Subcutaneous abdominal adipose tissue (tissue), 5 donors: ENCODE data around the gene RO60.
A peak's percentile ranks its signal among the peaks of the same experiment; 100 is the strongest.
"Not testable (repeated sequence)": the region's sequence is repeated elsewhere in the genome, so short reads cannot be mapped to it uniquely, and the experiment has no call there.

Experiments used
- H3K27ac ChIP-seq: one replicate; pipeline ENCODE4 v1.7.0; 2013; ENCODE audit warnings: low read depth, mild to moderate bottlenecking, inconsistent platforms, low read length, moderate library complexity
- H3K27me3 ChIP-seq, 5 donors: one replicate each; pipeline ENCODE4 v1.7.0; 2013; ENCODE audit warnings: low read length in 5 of 5, inconsistent platforms in 1 of 5; ENCODE audit not compliant: control insufficient read depth in 5 of 5, insufficient read depth in 4 of 5
- H3K36me3 ChIP-seq, 5 donors: one replicate each; pipeline ENCODE4 v1.7.0; 2013; ENCODE audit warnings: low read length in 5 of 5; ENCODE audit not compliant: control insufficient read depth in 5 of 5, insufficient read depth in 5 of 5
- H3K4me1 ChIP-seq, 5 donors: one replicate each; pipeline ENCODE4 v1.7.0; 2013; ENCODE audit warnings: low read length in 5 of 5, mild to moderate bottlenecking in 3 of 5, moderate library complexity in 1 of 5; ENCODE audit not compliant: control insufficient read depth in 5 of 5, insufficient read depth in 5 of 5
- H3K4me3 ChIP-seq, 5 donors: one replicate each; pipeline ENCODE4 v1.7.0; 2013; ENCODE audit warnings: low read length in 5 of 5, low read depth in 1 of 5
- H3K9ac ChIP-seq, 5 donors: one replicate each; pipeline ENCODE4 v1.7.0; 2013; ENCODE audit warnings: low read length in 5 of 5, mild to moderate bottlenecking in 4 of 5, moderate library complexity in 3 of 5
- H3K9me3 ChIP-seq, 5 donors: one replicate each; pipeline ENCODE4 v1.7.0; 2013; ENCODE audit warnings: low read length in 5 of 5; ENCODE audit not compliant: control insufficient read depth in 5 of 5
- donor health status: healthy.
- donor health status: healthy.
- donor health status: healthy.
- donor health status: healthy.
- donor health status: healthy.

Gene RO60

GRCh38 chr1:193032643-193033427 lies 26.6 kb upstream of the RO60 start:
- not testable (repeated sequence) for H3K4me3 ChIP-seq, H3K36me3 ChIP-seq, H3K9me3 ChIP-seq, H3K27me3 ChIP-seq, H3K27ac ChIP-seq, H3K9ac ChIP-seq, H3K4me1 ChIP-seq

DNA sequence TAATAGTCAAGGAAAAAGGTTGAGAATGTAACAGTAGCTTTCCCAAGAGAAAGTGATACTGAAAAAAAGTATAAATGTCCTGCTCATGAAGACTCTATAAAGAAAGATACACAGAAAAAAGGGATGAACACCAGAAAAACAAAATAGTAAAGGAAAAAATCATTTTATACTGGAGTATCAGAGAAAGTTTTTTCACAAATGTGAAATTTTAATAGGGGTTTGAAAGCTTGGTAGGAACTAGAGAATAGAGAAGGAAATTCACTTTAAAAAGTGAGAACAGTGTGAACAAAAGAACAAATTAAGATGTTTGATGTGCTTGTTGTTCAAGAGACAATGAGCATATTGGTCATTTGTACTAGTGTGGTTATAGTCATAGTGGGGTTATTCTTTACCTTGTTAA lies 25.8 kb upstream of the RO60 start:
- H3K27me3 ChIP-seq: no peaks in the 10 kb centered on the region
- H3K36me3 ChIP-seq: no peaks in the 10 kb centered on the region
- H3K4me1 ChIP-seq: no peaks in the 10 kb centered on the region
- H3K27ac ChIP-seq: no peak overlapping the region
- no peak overlapping the region for H3K9ac ChIP-seq
- no peak overlapping the region for H3K4me3 ChIP-seq
- H3K9me3 ChIP-seq: no peaks in the 10 kb centered on the region

- no peaks in the 10 kb centered on the region for H3K9me3 ChIP-seq
- no peak overlapping the region for H3K27ac ChIP-seq
- H3K9ac ChIP-seq: no peak overlapping the region
- H3K4me1 ChIP-seq: no peaks in the 10 kb centered on the region
- H3K4me3 ChIP-seq: no peak overlapping the region
- H3K27me3 ChIP-seq: no peaks in the 10 kb centered on the region
- no peaks in the 10 kb centered on the region for H3K36me3 ChIP-seq
Observed at GRCh38 chr1:193036337-193037047, 22.9 kb upstream of the RO60 start.

- Histone ChIP-seq H3K27ac (no peak overlapping the region), H3K9ac (no peak overlapping the region), H3K9me3 (no peaks in the 10 kb centered on the region)
Observed at GRCh38 chr1:193040011-193040410, 19.4 kb upstream of the RO60 start.

DNA sequence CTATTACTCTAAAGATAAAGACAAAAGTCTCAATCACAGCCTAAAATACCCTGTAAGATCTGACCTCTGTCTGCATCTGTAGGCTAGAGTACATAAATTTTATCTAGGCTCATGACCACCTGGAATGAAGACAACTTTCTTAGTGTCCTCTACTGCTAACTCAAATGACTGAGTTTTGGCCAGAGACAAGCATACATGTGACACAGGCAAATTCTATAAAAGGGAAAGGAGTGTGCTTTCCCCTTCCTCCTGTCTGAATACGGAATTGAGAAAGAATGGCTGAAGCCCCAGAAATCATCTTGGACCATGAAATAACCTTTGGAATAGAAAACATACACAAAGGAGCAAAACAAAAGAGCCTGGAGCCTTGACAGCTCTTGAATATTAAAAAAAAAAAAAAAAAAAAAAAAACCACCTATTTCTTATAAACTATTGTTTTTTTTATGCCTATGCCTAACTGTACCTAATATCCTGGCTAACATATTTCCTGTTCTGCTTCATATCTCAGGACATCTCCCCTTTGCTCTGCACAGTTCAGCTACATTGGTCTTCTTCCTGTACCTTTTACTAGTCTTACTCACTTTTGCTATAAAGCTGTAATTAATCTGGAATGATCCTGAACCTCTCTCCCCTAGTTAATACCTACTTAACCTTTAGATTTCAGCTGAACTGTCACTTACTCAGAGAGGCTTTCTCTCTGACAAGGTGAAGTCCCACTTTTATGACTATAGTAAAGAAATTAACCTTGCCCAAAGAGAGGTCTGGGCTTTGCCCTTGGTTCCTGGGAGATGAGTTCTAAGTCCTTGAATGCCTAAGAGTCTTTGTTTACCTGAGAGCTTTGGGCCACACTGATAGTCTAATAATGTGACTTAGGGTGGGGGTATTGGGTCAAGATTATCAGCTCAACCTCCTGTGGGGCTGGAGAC lies 16.4 kb upstream of the RO60 start:
- peaks cover 0 to 12% (median 0%) of the 10 kb centered on the region in 5 donors for H3K4me1 ChIP-seq
- no peaks in the 10 kb centered on the region for H3K27me3 ChIP-seq
- H3K4me3 ChIP-seq: no peak overlapping the region
- H3K9me3 ChIP-seq: no peaks in the 10 kb centered on the region
- peaks cover 7 to 14% (median 8%) of the 10 kb centered on the region in 5 donors for H3K36me3 ChIP-seq
- H3K9ac ChIP-seq: no peak overlapping the region
- H3K27ac ChIP-seq: peak overlapping the region; percentile 33

More at GRCh38 chr1:193040011-193040410, 19.4 kb upstream of the RO60 start:
- H3K4me3 ChIP-seq: no peak overlapping the region
- peaks cover 0 to 12% (median 0%) of the 10 kb centered on the region in 5 donors for H3K4me1 ChIP-seq
- peaks cover 6 to 10% (median 8%) of the 10 kb centered on the region in 5 donors for H3K36me3 ChIP-seq
- H3K27me3 ChIP-seq: no peaks in the 10 kb centered on the region

DNA sequence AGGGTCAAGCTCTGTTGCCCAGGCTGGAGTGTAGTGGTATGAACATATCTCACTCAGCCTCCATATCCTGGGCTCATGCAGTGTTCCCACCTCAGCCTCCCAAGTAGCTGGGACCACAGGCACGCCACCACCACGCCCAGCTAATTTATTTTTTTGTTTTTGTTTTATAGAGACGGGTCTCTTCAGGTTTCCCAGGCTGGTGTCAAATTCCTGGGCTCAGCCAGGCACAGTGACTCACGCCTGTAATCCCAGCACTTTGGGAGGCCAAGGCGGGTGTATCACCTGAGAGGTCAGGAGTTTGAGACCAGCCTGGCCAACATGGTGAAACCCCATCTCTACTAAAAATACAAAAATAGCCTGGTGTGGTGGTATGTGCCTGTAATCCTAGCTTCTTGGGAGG lies 10.5 kb upstream of the RO60 start:
- not testable (repeated sequence) for H3K4me1 ChIP-seq, H3K9me3 ChIP-seq, H3K27ac ChIP-seq, H3K9ac ChIP-seq, H3K4me3 ChIP-seq, H3K27me3 ChIP-seq
- peaks cover 8 to 29% (median 17%) of the 10 kb centered on the region in 5 donors for H3K36me3 ChIP-seq

DNA sequence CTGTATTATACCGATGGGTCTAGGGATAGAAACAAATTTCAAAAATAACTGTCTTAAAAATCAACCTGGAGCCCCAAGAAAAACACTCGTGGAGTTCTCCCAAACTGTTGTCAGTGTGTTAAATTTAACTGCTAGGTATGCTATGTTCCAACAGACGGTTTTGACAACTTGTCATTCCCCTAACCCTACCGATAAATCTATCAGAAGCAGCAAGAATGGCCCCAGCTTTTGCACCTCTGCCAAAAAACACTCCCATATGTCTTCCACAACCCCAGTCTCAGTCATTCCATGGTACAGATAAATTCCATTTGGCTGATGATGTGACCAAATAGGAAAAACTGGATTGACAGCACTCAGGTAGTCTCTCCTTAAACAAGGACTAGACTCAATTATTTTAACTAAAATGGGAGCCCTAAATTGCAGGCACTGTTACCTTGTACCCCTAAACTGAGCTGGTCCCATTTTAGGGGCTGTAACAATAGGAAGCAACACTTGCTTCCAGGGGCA lies 5.2 kb upstream of the RO60 start:
- no peaks in the 10 kb centered on the region for H3K9me3 ChIP-seq
- no peak overlapping the region for H3K4me3 ChIP-seq
- H3K4me1 ChIP-seq: peaks cover under 1 to 23% (median 15%) of the 10 kb centered on the region in 5 donors
- peaks cover 3 to 12% (median 6%) of the 10 kb centered on the region in 5 donors for H3K36me3 ChIP-seq
- peaks cover 0 to under 1% (median 0%) of the 10 kb centered on the region in 5 donors for H3K27me3 ChIP-seq
- H3K27ac ChIP-seq: no peak overlapping the region
- H3K9ac ChIP-seq: no peak overlapping the region

DNA sequence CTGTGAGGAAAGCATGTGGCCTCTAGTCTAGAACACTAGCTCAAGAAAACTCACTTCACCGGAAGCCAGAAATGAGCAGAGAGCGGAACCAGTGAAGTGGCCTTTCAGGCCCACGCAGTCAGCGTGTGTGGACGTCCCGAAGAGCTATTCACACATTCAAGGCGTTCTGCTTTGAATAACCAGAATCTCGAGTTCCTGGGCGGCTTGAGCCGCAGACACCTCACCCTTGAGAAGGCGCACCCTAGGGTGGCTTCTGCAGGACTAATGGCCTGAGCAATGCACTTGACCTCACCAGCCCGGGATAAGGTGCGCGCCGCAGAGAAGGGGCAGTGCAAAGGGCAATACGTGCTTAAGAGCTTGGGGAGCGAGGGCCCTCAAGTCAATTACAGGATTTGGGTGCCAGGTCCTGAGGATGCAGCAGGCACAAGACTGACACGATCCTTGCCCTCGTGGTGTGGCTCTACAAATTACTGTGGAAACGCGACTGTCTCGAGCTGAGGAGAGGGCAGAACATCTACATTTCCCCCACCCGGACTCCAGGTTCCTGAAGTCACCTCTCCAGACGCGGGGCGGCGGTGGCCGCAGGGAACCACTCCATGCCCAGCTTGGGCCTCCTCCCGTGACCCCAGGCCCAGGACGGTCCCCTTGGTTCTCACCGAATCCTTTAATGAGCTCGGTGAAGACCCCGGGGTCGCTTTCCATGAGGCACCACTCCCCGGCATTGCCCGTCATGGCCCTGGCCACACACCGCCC lies 707 bp upstream of the RO60 start:
- Histone ChIP-seq H3K27ac (peak overlapping the region; percentile 96), H3K36me3 (no peaks in the 10 kb centered on the region), H3K27me3 (peaks cover 0 to 3% (median 0%) of the 10 kb centered on the region in 5 donors), H3K9ac (peak overlapping the region; percentile 93 to 99 (median 98)), H3K4me3 (peak overlapping the region; percentile 95 to 99 (median 97)), H3K4me1 (peaks cover 7 to 37% (median 29%) of the 10 kb centered on the region in 5 donors), H3K9me3 (no peaks in the 10 kb centered on the region)

- Histone ChIP-seq H3K9me3 (no peaks in the 10 kb centered on the region), H3K4me3 (peak overlapping the region; percentile 80 to 98 (median 95)), H3K4me1 (peaks cover 7 to 32% (median 29%) of the 10 kb centered on the region in 5 donors), H3K27ac (peak overlapping the region; percentile 96), H3K9ac (peak overlapping the region; percentile 82 to 99 (median 98)), H3K27me3 (peaks cover 0 to 3% (median 0%) of the 10 kb centered on the region in 5 donors), H3K36me3 (no peaks in the 10 kb centered on the region)
Observed at GRCh38 chr1:193060115-193060403, 647 bp downstream of the RO60 start.
